GM08714 (cell line): Measurements from ENCODE around the gene CCN2.

Experiments used
- H3K4me3 ChIP-seq: fragments of 200-500 bp; sonication (Bioruptor generic); 2 replicates; pipeline ENCODE4 v1.5.1; 2014; ENCODE audit warnings: mild to moderate bottlenecking, low read length, inconsistent platforms
- ZNF274 ChIP-seq: IDR thresholded peaks from 2 replicates; pipeline ENCODE4 v1.6.1; 2012; ENCODE audit warnings: mild to moderate bottlenecking, low read depth, low read length

CCN2 gene, protein sequence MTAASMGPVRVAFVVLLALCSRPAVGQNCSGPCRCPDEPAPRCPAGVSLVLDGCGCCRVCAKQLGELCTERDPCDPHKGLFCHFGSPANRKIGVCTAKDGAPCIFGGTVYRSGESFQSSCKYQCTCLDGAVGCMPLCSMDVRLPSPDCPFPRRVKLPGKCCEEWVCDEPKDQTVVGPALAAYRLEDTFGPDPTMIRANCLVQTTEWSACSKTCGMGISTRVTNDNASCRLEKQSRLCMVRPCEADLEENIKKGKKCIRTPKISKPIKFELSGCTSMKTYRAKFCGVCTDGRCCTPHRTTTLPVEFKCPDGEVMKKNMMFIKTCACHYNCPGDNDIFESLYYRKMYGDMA

GRCh38 chr6:131950767-131951575, at the start of gene CCN2:
Gene CCN2, minus strand, starts transcription at chr6:131951372. Its CDS starts 200 bp downstream, at chr6:131951172.
- TF ChIP-seq ZNF274: no peak
- H3K4me3 ChIP-seq: peak within 1 kb of the TSS; percentile 50

- no peak overlapping the region for H3K4me3 ChIP-seq
- TF ChIP-seq ZNF274: no peak
Observed at GRCh38 chr6:132000296-132000695, 49.1 kb upstream of the CCN2 start.

DNA sequence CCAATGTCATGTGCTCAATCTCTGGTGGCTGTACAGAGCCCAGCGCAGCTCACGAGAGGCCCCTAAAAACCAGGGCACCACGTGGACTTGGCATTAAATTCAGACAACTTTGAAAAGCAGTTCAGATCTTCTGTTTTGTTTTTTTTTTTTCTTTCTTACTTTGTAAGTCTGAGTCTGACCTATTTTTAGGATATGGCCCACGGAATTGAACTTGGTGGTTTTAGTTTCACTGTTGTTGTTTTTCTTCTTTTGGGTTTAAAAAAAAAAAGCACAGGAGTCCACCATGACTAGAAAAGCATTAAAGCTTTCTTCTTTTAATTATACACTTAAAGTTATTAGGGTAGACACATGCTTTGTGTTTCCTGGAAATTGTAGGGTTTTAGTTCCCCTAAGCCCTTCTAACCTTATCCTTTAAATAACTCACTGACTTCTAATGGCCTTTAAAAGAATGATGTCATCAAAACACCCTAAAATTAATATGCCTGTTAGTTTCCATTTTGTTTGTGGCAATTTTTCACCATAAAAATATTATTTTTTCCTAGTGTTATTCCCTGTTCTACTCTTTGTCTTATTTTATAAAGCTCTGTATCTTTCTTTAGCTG, 48.5 kb upstream of the CCN2 start:
- TF ChIP-seq ZNF274: no peak
- no peak overlapping the region for H3K4me3 ChIP-seq

GRCh38 chr6:131998255-131998982, 47.2 kb upstream of the CCN2 start:
- no peak overlapping the region for H3K4me3 ChIP-seq
- TF ChIP-seq ZNF274: no peak

DNA sequence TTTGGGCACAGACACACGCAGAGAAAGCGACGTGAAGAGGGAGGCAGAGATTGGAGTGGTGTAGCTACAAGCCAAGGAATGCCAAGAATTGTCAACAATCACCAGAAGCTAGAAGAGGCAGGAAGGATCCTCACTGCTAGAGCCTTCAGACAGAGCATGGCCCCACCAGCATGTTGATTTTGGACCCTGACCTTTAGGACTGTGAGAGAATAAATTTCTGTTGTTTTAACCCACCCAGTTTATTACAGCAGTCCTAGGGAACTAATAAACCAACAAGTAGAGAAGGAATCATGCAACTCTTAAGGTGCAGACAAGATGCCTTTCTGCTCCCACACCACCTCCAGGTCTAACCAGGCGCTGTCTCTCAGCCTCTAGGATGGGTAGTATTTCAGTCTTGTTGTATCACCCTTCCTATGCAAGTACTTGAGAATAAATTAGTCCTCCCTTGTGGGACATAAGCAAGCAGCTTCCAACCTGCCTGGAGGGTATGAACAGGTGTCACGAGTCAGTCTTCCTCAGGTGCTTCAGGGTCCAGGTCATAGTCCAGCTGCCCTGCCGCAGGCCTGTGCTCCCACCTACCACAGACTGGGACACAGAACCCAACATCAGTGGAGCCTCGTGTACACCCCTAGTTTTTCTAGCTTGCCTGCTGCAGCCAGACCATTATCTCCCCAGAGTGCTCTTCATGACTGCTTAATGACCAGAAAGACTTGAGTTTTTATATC, 46.4 kb upstream of the CCN2 start:
- no peak for TF ChIP-seq ZNF274
- H3K4me3 ChIP-seq: no peak overlapping the region

GRCh38 chr6:131995917-131996316, 44.7 kb upstream of the CCN2 start:
- H3K4me3 ChIP-seq: no peak overlapping the region
- no peak for TF ChIP-seq ZNF274

- H3K4me3 ChIP-seq: no peak overlapping the region
Observed at GRCh38 chr6:131992557-131992956, 41.4 kb upstream of the CCN2 start.

DNA sequence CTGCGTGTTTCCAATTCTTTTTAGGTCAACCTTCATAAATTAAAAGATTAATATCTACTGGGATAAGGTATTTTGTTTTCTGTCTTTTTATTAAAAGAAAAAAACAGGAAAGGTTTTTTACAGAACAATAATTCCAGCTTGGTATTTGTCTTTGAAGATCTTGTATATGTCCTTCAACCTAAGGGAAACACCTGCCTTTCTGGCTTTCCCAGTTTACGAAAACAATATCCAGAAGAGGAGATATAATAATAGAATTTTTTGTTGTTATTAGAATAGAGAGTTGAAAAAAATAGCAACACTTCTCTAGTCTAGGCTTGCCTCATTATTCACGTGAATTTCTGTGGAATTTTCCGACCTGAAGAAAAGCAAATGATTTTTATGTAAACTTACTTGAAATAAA, 37.9 kb upstream of the CCN2 start:
- no peak overlapping the region for H3K4me3 ChIP-seq
- TF ChIP-seq ZNF274: no peak

More at GRCh38 chr6:131992557-131992956, 41.4 kb upstream of the CCN2 start:
- TF ChIP-seq ZNF274: no peak

- no peak overlapping the region for H3K4me3 ChIP-seq
- no peak for TF ChIP-seq ZNF274
Observed at GRCh38 chr6:131982740-131983259, 31.6 kb upstream of the CCN2 start.

DNA sequence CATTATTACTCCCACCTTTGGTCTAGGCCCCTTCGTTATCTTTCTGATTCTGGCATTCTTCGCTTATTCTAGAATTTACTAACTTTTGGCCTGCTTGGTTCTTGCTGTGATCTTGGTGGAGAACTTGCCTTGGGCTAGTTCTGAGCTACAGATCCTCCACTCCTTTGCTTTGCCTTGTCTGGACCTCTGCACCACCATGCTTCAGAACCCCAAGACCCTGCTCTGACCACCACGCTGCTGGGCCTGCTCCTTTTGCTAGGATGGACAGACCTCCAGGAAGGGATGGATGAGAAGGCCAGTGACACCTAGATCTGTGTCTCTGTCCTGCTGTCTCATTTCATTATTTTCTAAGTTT, 30.4 kb upstream of the CCN2 start:
- no peak for TF ChIP-seq ZNF274
- no peak overlapping the region for H3K4me3 ChIP-seq

DNA sequence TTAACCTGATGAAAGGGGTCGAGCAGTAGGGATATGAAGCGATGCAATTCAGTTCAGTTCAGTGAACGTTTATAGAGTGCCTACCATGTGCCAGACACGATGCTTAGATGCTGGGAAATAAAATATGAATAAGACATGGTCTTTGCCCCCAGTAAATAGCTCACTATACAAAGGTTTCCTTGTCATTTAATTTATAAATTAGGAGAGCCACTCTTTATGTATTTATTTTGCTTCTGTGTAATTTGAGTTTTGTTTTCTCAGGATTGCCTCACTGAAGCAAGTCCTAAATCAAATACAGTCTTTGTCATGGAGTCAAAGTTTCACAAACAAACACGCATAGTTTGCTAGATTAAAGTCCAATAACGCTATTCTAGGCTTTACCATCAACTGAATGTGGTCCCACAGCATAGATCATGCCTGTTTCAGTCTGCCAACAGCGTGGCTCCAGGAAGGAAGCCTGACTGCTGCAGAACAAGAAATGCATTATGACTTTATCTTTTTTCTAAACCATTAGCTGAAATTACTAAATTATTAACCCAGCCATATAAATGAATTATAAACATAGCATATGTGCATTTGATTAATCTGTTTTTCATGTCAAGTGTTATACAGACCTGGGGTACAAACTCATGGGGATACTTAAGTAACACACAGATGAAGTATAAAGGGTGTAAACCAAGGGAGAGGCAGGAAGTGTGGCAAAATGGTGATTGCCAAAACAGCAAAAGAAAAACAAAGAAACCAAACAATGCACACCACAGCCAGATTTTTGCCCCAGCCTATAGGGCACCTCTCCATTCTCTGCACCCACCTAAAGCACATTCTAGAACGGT, 29.8 kb upstream of the CCN2 start:
- no peak for TF ChIP-seq ZNF274
- no peak overlapping the region for H3K4me3 ChIP-seq

DNA sequence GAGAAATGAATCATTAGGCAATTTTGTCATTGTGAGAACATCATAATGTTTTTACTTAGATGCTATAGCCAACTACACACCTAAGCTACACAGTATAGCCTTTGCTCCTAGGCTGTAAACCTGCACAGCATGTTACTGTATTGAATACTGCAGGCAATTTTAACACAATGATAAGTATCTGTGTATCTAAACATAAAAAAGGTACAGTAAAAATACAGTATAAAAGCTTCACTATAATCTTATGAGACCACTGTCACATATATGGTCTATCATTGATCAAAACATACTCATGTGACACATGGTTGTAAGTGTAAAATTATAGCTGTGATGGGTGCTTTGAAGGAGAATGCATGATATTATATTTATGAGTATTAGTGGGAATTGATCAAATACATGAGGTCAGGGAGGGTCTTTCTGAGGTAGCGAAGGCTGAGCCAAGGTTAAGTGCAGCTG, 29.2 kb upstream of the CCN2 start:
- H3K4me3 ChIP-seq: no peak overlapping the region
- no peak for TF ChIP-seq ZNF274
